Right ventricle myocardium superior (tissue), 1 donor: ENCODE data around the gene YAP1. TPM values are rescaled to one million over a fixed set of nuclear protein-coding genes. Genes with fewer than 3 reads are reported as not detected.

Experiments
- ATAC-seq: fragments of 200-7000 bp; cut with Tn5 transposase; one replicate; pipeline ENCODE4 v1.9.1; 2020; ENCODE audit warnings: mild to moderate bottlenecking; ENCODE audit not compliant: poor library complexity
- DNase-seq: peaks from one replicate; pipeline ENCODE4 v3.0.0-alpha.2; 2020
- intact Hi-C: fragments of 100-400 bp; cut with DNase I; formaldehyde crosslinking; loops from one replicate; pipeline ENCODE4 v1.11.2; 2022
- long read RNA-seq: library from polyadenylated mRNA; unstranded; transcript quantifications from one replicate; pipeline ENCODE4 v2.0.0, GENCODE V29; 2021
- total RNA-seq: library from RNA; stranded (reverse); fragmentation: NEBNext Ultra II Directional; extraction: Animal tissue kit (Norgen Biotek cat#: 25700); gene quantifications from one replicate; pipeline ENCODE4 v1.2.1, GENCODE V29; 2021
- donor health status: DM: no; HTN: yes; CAD: no; lungs with severe emphysema.

YAP1 gene
- 73.8 TPM for total RNA-seq
- long read RNA-seq, full-length matches to known transcripts, result 25 of 39 reads
- long read RNA-seq, partial matches to known transcripts, result 1 of 39 reads
- long read RNA-seq, other reads (novel, unspliced or antisense), result 13 of 39 reads

DNA sequence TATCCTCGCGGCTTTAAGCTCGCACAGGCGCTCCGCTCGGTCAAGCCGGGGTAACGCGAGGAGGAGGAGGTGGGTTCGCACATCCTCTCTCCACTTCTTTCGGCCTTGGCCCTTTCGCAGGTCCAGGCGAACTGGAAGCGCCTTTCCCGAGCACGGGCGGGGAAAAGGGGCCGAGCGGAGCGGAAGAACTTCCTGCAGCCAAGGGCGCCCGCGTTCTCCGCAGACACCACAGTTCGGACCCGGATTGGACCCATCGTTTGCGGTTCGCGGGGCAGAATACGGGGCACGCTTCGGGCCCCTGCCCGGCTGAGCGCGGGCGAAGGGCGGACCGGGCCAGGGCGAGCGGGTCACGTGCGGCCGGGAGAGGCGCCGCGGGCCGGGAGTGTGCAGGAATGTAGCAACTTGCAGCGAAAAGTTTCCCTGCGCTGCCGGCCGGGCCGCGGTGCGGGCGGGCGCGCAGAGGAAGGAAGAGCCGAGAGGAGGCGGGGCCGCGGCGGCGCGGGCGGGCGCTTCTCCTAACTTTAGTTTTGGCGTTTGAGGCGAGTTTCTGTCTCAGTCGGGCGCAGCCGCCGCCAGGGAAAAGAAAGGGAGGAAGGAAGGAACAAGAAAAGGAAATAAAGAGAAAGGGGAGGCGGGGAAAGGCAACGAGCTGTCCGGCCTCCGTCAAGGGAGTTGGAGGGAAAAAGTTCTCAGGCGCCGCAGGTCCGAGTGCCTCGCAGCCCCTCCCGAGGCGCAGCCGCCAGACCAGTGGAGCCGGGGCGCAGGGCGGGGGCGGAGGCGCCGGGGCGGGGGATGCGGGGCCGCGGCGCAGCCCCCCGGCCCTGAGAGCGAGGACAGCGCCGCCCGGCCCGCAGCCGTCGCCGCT is at the start of gene YAP1:
YAP1 (plus strand) TSS at position 552 of the 865 bp plus-strand sequence. CDS start 402 bp downstream, outside the sequence.
- DNase-seq (peak; percentile 93), ATAC-seq (peak; percentile 92)
- intact Hi-C loops, result loop anchor here (10.0 kb wide), 1 partner anchor 105 kb away; no protein-coding TSS in a partner anchor

DNA sequence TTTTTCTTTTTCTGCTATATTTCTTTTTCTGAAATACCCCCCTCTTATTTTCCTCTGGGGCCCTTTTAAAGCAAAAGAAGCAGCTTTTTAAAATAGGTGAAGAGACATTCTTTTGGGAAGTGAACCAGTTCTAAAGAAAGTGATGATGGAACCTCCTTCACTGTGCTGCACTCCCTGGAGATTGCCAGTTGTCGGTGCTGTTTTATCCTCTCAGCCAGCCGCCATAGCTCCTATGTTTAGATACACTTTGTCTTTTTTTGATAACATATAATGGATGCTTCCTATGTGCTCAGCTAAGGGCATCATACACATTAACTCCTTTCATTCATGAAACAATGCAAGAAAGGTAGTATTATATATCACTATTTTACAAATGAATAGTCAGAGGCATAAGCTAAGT is 49.0 kb upstream of the YAP1 start:
- intact Hi-C loops, result no loop called here
- ATAC-seq (peak; percentile 66), DNase-seq (no peak)

DNA sequence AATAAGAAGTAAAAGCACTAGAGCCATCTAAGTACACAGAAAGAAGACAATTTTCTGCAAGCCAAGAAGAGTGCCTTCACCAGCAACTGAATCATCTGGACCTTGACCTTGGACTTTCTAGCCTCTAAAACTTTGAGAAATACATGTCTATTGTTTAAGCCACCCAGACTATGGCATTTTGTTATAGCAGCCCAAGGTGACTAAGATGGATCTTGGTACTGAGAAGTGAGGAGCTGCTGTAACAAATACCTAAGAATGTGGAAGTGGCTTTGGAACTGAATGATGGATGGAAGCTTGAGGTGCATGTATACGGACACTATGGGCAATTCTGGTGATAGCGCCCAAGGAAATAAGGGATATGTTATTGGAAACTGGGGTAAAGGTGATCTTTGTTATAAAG is 48.1 kb upstream of the YAP1 start:
- intact Hi-C loops, result no loop called here
- no peak for DNase-seq
- no peak for ATAC-seq

DNA sequence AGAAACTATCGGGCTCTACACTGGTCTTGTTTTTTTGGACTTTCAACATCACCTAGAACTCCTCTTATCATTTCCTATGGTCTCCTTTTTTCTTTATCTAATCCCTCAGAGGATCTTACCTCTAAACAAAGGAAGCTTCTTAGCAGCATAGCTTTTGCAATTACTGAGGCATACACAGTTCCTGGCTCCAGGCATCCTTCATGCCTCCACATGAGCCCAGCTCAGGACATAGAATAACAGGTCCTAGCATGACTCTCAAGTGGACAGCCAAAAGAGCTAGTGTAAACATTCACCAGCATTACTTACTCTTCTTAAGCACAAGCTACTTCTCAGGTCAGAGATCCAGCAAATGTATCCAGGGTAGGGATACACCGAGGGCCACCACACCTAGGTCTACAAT is 45.9 kb upstream of the YAP1 start:
- ATAC-seq (no peak), DNase-seq (no peak)
- intact Hi-C loops, result no loop called here

DNA sequence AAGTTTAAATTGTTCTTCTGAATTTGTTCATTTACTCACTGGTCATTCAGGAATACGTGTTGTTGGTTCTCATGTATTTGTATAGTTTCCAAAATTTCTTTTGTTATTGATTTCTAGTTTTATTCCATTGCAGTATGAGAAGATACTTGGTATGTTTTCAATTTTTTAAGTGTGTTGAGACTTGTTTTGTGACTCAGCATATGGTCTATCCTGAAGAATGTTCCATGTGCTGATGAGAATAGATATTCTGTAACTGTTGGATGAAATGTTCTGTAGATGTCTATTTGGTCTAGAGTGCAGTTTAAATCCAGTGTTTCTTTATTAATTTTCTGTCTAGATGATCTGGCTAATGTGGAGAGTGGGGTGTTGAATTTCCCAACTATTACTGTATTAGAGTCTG is 39.5 kb upstream of the YAP1 start:
- DNase-seq (no peak), ATAC-seq (no peak)
- intact Hi-C loops, result no loop called here

DNA sequence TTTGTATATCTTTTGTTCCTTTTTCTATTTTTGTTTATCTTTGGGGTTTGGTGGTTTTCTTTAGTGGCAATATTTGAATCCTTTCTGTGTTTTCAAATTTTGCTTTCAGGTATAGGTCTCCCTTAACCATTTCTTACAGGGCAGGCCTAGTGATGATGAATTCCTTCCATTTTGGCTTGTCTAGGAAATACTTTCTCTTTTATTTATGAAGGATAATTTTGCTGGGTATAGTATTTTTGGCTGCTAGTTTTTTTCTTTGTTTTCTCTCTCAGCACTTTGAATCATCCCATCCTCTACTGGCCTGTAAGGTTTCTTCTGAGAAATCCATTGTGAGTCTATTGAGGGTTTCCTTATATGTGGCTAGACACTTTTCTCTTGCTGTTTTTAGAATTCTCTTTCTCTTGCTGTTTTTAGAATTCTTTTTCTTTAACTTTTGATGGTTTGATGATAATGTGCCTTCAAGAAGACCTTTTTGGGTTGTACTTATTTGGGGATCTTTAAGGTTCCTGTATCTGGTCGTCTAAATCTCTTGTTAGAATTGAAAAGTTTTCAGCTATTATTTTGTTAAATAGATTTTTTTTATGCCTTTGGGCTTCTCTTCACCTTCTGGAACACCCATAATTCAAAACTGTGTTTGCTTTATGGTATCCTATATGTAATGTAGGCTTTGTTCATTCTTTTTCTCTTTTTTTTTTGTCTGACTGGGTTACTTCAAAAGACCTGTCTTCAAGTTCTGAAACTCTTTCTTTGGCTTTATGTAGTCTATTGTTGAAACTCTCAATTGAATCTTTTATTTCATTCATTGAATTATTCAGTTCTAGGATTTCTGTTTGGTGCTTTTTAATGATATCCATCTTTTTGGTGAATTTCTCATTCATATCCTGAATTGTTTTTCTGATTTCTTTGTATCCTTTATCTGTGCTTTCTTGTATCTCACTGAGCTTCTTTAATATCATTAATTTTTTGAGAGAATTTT is 38.5 kb upstream of the YAP1 start:
- ATAC-seq, result no peak
- no peak for DNase-seq
- intact Hi-C loops, result no loop called here

DNA sequence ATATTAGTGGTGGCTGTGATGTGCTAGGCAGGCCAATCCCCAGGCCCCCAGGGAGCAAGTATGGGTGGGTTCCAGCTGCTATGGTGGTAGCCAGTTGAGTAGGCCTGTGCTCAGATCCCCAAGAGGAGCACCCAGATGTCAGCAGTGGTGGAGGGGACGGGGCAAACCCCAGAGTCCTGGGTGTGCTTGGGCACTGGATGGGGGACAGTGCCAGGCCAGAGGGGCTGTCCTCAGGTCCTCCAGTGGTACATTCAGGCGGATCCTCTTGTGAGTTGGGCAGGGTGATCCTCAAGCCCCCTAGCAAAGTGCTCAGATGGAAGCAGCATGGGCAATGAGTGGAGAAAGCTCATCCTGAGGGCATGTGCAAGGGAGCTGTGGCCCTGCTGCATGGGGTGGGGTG is 37.0 kb upstream of the YAP1 start:
- ATAC-seq (no peak), DNase-seq (no peak)
- intact Hi-C loops, result no loop called here

DNA sequence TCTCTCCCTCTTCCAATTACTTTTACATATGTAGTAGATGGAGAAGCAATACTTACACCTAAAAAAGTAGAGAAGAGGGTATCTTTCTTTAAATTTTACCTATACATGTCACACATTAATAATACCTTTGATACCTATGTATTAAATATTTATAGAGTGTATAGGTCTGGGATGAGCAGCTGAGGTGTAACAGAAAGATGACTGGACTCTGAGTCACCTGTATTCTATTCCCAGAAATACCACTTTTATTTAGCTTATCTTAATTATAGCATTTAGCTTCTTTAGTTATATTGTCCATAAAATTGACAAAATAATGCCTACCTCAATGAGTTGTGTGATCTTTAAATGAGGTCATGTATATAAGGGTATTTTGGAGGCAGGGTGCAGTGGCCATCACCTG is 30.6 kb upstream of the YAP1 start:
- intact Hi-C loops, result no loop called here
- DNase-seq (no peak), ATAC-seq (no peak)

DNA sequence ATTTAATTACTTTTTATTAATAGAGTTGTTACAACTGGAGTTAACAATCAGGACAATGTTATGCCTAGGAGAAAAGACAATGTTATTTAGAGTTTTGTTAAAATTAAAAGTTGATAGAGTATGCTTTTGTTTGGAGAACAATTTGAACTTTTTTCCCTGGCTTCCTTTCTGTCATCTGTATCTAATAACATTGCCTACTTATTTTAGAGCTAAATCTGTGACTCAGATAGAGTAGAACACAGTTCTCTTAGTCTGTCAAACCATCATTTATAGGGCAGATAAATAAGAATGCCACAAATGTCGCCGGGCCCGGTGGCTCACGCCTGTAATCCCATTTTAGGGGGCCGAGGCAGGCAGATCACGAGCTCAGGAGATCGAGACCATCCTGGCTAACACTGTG is 28.9 kb upstream of the YAP1 start:
- ATAC-seq (no peak), DNase-seq (no peak)
- intact Hi-C loops, result no loop called here

DNA sequence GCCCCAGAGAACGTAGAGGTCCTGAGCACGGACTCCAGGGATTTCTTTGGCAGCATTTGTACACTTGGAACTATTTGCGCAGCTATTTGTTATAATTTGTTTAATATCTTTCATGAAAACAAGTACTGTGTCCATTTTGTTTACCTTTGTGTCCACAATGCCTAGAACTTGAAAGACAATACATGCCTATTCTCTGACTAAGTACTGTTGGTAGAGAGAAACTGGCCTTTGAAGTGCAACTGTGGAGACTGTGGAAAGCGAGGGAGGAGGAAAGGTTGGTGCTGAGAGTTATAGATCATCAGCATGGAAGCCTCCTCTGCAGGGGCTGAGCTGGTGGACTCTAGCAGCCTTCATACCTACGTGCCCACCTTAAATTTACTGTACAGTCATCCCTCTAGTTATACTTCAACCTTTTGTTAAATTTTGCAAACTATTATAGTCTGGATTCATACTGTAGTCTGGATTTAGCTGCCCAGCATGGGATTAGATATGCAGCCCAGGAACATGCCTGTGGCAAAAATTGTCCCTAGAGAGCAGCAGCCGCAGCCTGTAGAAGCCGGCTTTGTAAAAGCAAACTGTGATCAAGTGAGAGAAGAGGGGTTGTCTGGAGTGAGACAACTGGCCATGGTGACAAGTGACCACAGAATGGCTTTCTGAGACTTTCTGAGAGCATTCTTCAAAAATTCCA is 24.2 kb upstream of the YAP1 start:
- intact Hi-C loops, result no loop called here
- DNase-seq (no peak), ATAC-seq (no peak)

DNA sequence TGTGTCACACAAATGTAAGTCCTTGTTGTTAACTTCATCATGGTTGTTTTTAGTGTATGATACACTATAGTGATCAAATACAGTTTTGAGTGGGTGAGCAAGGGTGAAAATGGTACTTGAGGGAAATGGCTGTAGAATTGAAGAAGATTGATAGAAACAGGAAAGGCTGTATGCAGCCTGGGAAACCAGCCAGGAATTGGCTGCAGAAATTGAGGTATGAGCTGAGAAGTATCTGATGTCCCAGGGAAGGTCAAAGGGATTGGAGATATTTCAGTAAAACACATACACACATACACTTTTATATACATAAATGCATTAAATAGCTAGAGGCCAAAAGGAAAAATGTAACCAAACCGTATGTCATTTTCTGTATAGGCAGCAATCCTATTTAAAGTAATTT is 13.1 kb upstream of the YAP1 start:
- ATAC-seq (no peak), DNase-seq (no peak)
- intact Hi-C loops, result no loop called here

DNA sequence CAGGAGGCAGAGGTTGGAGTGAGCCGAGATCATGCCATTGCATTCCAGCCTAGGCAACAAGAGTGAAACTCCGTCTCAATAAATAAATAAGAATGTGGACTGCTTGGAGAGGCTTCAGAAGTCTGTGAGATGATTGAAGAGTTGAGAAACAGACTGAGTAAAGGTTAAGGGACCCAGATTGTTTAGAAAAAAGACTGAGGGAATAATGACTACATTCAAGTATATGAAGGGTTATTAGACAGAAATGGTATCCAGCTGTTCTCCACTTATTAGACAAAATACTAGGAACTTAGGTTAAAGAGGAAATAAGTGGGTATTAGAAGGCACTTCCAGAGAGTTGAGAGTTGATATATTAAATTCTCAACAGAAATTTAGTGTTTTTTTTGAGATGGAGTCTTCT is 10.5 kb upstream of the YAP1 start:
- ATAC-seq, result no peak
- no peak for DNase-seq
- intact Hi-C loops, result no loop called here

DNA sequence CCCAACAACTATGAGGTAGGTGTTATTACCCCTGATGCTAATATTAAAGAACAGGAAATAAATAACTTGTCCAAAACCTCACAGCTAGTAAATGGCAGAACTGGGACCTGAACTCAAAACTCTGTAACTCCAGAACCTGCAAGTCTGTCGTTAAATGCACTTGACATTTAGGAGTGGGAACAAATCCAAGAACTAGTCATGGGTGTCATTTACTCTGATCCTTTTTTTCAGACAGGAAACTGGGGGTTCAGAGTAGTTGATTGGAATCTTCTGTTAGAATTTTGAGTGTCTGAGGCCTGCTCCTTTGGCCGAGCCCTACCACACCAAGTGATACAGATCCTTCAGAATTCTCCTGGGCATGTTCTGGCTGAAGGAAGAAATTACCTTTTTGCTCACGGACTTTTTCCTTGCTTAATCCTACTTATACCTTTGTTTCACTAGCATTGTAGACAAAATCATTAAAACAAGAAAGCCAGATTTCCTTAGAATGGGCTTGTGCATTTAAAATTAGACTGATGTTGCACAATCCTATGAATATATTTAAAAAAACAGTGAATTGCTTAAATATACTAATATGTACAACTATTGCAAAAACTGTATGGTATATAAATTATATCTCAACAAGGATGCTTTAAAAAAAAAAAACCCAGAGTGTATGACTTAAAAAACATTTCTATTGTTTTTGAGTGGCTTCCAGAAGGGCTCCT is 1.4 kb upstream of the YAP1 start:
- intact Hi-C loops, result no loop called here
- DNase-seq, result no peak
- ATAC-seq, result no peak

DNA sequence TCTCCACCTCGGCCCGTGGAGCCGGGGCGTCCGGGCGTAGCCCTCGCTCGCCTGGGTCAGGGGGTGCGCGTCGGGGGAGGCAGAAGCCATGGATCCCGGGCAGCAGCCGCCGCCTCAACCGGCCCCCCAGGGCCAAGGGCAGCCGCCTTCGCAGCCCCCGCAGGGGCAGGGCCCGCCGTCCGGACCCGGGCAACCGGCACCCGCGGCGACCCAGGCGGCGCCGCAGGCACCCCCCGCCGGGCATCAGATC is 439 bp downstream of the YAP1 start:
- ATAC-seq (peak; percentile 17), DNase-seq (no peak)
- intact Hi-C loops, result loop anchor here (10.0 kb wide), 1 partner anchor 104 kb away; no protein-coding TSS in a partner anchor

DNA sequence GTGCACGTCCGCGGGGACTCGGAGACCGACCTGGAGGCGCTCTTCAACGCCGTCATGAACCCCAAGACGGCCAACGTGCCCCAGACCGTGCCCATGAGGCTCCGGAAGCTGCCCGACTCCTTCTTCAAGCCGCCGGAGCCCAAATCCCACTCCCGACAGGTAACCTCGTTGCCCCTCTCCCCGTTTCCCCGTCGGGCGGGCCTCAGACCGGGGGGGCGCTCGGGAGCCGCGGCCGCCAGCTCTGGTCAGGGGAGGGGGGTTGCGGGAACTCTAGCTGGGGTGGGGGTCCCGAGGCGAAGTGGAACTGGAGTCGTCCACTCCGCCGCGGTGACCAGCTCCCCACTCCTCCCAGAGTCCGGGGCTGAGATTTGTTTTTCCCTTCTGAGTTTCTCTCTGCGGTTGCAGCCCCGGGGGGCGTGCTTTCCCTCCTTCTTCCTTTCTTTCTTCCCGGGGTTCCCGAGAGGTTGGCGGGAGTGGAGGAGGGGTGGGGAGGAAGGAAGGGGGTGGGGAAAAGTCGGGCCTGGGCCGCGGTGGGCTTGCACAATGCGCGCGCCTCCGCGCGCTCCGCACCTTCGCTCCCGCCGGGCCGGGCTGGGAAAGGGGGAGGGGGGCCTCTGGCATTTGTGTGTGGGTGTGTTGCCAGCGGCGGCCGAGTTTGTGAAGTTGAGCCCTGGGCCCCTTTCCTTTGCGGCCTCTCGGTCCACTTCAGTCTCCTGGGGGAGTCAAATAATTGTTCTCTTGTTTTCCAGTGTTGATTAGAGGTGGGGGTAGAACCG is 952 bp downstream of the YAP1 start:
- ATAC-seq, result peak; percentile 69
- intact Hi-C loops, result loop anchor here (10.0 kb wide), 1 partner anchor 104 kb away; no protein-coding TSS in a partner anchor
- peak; percentile 79 for DNase-seq

DNA sequence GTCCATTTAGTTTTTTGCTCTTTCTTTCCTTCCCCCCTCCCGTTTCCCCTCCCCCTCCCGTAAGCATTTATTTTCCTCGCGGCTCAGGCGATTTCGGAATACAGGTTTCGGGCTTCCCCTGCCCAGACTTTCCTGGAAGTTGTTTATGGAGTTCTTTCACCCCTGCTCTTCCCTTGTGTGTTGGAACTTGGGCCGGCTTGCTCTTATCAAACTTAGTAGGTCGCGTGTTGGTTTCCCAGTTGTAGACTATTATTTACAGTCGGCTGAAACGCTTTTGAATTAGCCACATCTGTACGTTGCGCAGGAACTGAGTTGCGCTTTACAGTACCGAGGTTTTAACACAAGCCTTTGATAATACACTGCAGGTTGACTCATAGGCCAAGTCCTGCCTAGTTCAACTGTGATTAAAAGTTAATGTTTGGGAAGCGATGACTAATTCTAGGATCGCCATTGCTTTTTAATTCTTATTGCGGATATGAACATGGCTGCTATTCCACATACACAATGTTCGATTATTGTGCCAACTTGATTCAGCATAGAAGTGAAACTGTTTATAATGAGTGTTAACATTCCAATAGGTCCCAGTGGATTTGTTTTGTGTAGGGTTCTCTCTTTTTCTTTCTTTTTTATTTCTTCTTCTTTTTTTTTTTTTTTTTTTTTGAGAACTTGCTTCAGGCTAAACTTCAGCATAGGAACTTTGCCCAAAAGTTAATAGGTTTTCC is 1.7 kb downstream of the YAP1 start:
- DNase-seq (no peak), ATAC-seq (peak; percentile 30)
- intact Hi-C loops, result loop anchor here (10.0 kb wide), 1 partner anchor 103 kb away; no protein-coding TSS in a partner anchor

DNA sequence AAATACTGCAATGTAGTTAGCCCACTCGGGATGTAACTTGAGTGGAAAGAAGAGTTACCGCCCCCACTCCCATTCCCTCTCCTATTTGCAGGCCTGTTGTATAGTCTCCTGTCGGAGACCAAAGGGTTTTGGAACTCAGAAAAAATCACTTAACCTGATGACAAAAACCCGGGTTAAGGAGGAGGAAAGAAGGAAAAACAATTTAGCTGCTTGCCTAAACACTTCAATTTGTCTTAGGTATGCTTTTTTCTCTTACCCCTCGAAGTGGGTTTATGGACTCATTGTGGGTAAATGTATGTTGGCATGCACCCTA is 2.2 kb downstream of the YAP1 start:
- ATAC-seq (no peak), DNase-seq (no peak)
- intact Hi-C loops, result loop anchor here (10.0 kb wide), 1 partner anchor 102 kb away; no protein-coding TSS in a partner anchor
